Prostate gland (tissue), 2 donors: ENCODE measurements around the gene RORB.

ENCODE experiments used
- CTCF ChIP-seq, 4 experiments: fragments of 200-600 bp in 2 of 4; fragments of 450-650 bp in 2 of 4; sonication (generic) in 2 of 4; IDR thresholded peaks; 1 replicate in 3 of 4; 2 replicates in 1 of 4; pipeline ENCODE4 v1.5.1; 2016 to 2019; ENCODE audit warnings: antibody characterized with exemption in 4 of 4, mild to moderate bottlenecking in 2 of 4, moderate library complexity in 2 of 4
- POLR2A ChIP-seq: fragments of 450-650 bp; IDR thresholded peaks from one replicate; pipeline ENCODE4 v1.6.1; 2016; ENCODE audit warnings: antibody characterized with exemption, mild to moderate bottlenecking
- POLR2AphosphoS5 ChIP-seq: sonication (generic); formaldehyde crosslinking; IDR thresholded peaks from one replicate; pipeline ENCODE4 v1.6.1; 2017; ENCODE audit warnings: antibody characterized with exemption

- TF ChIP-seq CTCF (IDR thresholded peaks at IDR 0.05) (no peak), POLR2AphosphoS5 (no peak), POLR2A (no peak)
These were observed 193.9 kb downstream of the RORB start for GRCh38 chr9:74691058-74691457.
